IMR-90 (cell line): Measurements from ENCODE around the gene DDX27.

ENCODE experiments used
- MAFK ChIP-seq: IDR thresholded peaks from 2 replicates; pipeline ENCODE4 v1.6.1; 2012; ENCODE audit warnings: low read depth, low read length, improper control_type of control experiment
- NFE2L2 ChIP-seq: fragments of 150-350 bp; IDR thresholded peaks from 2 replicates; pipeline ENCODE4 v1.6.1; 2016; ENCODE audit warnings: low read depth, mild to moderate bottlenecking, low read length
- POLR2A ChIP-seq: IDR thresholded peaks from 2 replicates; pipeline ENCODE4 v1.6.1; 2012; ENCODE audit warnings: mild to moderate bottlenecking, low read depth, low read length
- RAD21 ChIP-seq: IDR thresholded peaks from 2 replicates; pipeline ENCODE4 v1.6.1; 2012; ENCODE audit warnings: low read length, improper control_type of control experiment
- SMC3 ChIP-seq: fragments of 150-350 bp; IDR thresholded peaks from 2 replicates; pipeline ENCODE4 v1.6.1; 2016; ENCODE audit warnings: low read depth, mild to moderate bottlenecking, antibody characterized with exemption, low read length, moderate library complexity
- TF ChIP-seq, protein P1 (sequence below): conservative IDR thresholded peaks from 2 replicates; pipeline ENCODE4 v1.5.1; 2012; ENCODE audit warnings: mild to moderate bottlenecking, low read depth, low read length, improper control_type of control experiment

GRCh38 chr20:49183444-49183843, 35.8 kb upstream of the DDX27 start:
- TF ChIP-seq MAFK (no peak), POLR2A (no peak), SMC3 (no peak), RAD21 (no peak), NFE2L2 (no peak)
- TF ChIP-seq, protein P1, sequence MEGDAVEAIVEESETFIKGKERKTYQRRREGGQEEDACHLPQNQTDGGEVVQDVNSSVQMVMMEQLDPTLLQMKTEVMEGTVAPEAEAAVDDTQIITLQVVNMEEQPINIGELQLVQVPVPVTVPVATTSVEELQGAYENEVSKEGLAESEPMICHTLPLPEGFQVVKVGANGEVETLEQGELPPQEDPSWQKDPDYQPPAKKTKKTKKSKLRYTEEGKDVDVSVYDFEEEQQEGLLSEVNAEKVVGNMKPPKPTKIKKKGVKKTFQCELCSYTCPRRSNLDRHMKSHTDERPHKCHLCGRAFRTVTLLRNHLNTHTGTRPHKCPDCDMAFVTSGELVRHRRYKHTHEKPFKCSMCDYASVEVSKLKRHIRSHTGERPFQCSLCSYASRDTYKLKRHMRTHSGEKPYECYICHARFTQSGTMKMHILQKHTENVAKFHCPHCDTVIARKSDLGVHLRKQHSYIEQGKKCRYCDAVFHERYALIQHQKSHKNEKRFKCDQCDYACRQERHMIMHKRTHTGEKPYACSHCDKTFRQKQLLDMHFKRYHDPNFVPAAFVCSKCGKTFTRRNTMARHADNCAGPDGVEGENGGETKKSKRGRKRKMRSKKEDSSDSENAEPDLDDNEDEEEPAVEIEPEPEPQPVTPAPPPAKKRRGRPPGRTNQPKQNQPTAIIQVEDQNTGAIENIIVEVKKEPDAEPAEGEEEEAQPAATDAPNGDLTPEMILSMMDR: no peak
